Spleen (tissue), 11 donors: ENCODE results near the gene SMIM43. TPM values are rescaled to one million over a fixed set of nuclear protein-coding genes. Genes with fewer than 3 reads are reported as not detected.
"Not testable (repeated sequence)": the region's sequence is repeated elsewhere in the genome, so short reads cannot be mapped to it uniquely, and the experiment has no call there.

Experiments used
- DNase-seq: peaks from one replicate; pipeline ENCODE4 v3.0.0-alpha.2; 2020
- H3K27ac ChIP-seq, 8 donors: fragments of 200-600 bp; sonication (generic) in 7 of 8; 1 replicate in 4 of 8; 2 replicates in 4 of 8; pipeline versions ENCODE4 v1.5.0 to v1.8.0; 2016 to 2021; ENCODE audit warnings: inconsistent platforms in 4 of 8, mild to moderate bottlenecking in 4 of 8, moderate library complexity in 1 of 8
- H3K27me3 ChIP-seq, 7 donors: fragments of 200-600 bp; sonication (generic) in 6 of 7; replicated peaks in 1 of 7; 1 replicate in 4 of 7; 2 replicates in 3 of 7; pipeline versions ENCODE4 v1.5.0 to v1.8.0; 2016 to 2021; ENCODE audit warnings: inconsistent platforms in 3 of 7, mild to moderate bottlenecking in 1 of 7
- H3K36me3 ChIP-seq, 6 donors: fragments of 200-600 bp; sonication (generic) in 5 of 6; 1 replicate in 4 of 6; 2 replicates in 2 of 6; pipeline versions ENCODE4 v1.5.0 to v1.8.0; 2016 to 2021; ENCODE audit warnings: inconsistent platforms in 2 of 6
- H3K4me1 ChIP-seq, 6 donors: fragments of 200-600 bp; sonication (generic) in 5 of 6; 1 replicate in 3 of 6; 2 replicates in 3 of 6; pipeline versions ENCODE4 v1.5.0 to v1.8.0; 2016 to 2021; ENCODE audit warnings: inconsistent platforms in 3 of 6
- H3K4me3 ChIP-seq, 8 donors: fragments of 200-600 bp; sonication (generic) in 7 of 8; 1 replicate in 4 of 8; 2 replicates in 4 of 8; pipeline versions ENCODE4 v1.5.0 to v1.8.0; 2016 to 2021; ENCODE audit warnings: inconsistent platforms in 4 of 8, mild to moderate bottlenecking in 4 of 8, moderate library complexity in 2 of 8
- H3K9me3 ChIP-seq, 8 donors: fragments of 200-600 bp; sonication (generic) in 7 of 8; 1 replicate in 4 of 8; 2 replicates in 4 of 8; pipeline versions ENCODE4 v1.5.0 to v1.8.0; 2016 to 2021; ENCODE audit warnings: inconsistent platforms in 4 of 8
- POLR2A ChIP-seq, 3 donors: fragments of 450-650 bp; IDR thresholded peaks; one replicate each; pipeline ENCODE4 v1.5.1; 2017; ENCODE audit warnings: antibody characterized with exemption in 3 of 3, mild to moderate bottlenecking in 1 of 3
- POLR2AphosphoS5 ChIP-seq, 3 donors: sonication (generic); formaldehyde crosslinking; IDR thresholded peaks; one replicate each; pipeline ENCODE4 v1.5.1; 2017; ENCODE audit warnings: antibody characterized with exemption in 3 of 3
- WGBS, 5 donors: extraction: QIAGEN DNeasy Blood & Tissue Kit in 3 of 5; methylation state at CpG; one replicate each; pipeline versions ENCODE4 v1.1.5 to v1.1.7; 2013 to 2018; 5-methylcytosine and 5-hydroxymethylcytosine counted together
- intact Hi-C: fragments of 100-400 bp; cut with DNase I; formaldehyde crosslinking; loops from one replicate; pipeline ENCODE4 v1.15.0; 2023; ENCODE audit warnings: low total_unique reads
- polyA plus RNA-seq, 3 donors: library from polyadenylated mRNA; stranded (reverse); fragments of 200-250 nt; gene quantifications; one replicate each; pipeline ENCODE4 v1.2.1, GENCODE V29; 2013
- total RNA-seq, 7 donors: library from RNA; depleted of rRNA in 3 of 7; stranded (reverse); fragments of >200 nt in 3 of 7; fragmentation: NEBNext Ultra II Directional in 4 of 7; extraction: Animal tissue kit (Norgen Biotek cat#: 25700) in 4 of 7; gene quantifications; one replicate each; pipeline versions ENCODE4 v1.1.0 to v1.2.1, GENCODE V29; 2016 to 2021
- TF ChIP-seq, protein P1 (sequence below), 11 experiments: fragments of 200-600 bp in 7 of 11; fragments of 450-650 bp in 4 of 11; sonication (generic) in 4 of 11; IDR thresholded peaks in 8 of 11; conservative IDR thresholded peaks in 3 of 11; 1 replicate in 7 of 11; 2 replicates in 4 of 11; pipeline versions ENCODE4 v1.4.0 to v1.8.0; 2016 to 2021; ENCODE audit warnings: antibody characterized with exemption in 11 of 11, inconsistent platforms in 4 of 11, mild to moderate bottlenecking in 1 of 11
- donor health status: healthy with polysubstance abuse.
- donor health status: DM: no; HTN: no; CAD: no; lungs with moderate emphysema.
- donor health status: DM: no; HTN: no; CAD: no.
- donor health status: Bipolar disorder and iron deficiency.
- donor health status: healthy.
- donor health status: DM: no; HTN: no; CAD: no.
- donor health status: DM: yes; HTN: yes; CAD: no.

Gene SMIM43
- total and polyA plus RNA-seq, 10 donors: 0.13 to 1.5 (median 0.34) TPM; not detected in 4

DNA sequence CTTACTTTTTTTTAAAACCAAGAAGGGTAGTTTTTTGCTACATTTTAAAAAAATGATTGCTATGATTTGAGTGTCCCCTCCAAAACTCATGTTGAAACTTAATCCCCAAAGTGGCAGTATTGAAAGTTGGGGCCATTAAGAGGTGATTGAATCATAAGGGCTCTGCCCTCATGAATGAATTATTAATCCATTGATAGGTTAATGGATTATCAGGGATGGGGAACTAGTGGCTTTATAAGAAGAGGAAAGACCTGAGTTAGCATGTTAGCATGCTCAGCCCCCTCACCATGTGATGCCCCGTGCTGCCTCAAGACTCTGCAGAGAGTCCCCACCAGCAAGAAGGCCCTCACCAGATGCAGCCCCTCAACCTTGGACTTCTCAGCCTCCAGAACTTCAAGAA, 31.0 kb downstream of the SMIM43 start:
- H3K9me3 ChIP-seq: peaks cover 0 to 2% (median 0%) of the 10 kb centered on the region in 8 donors
- no peak overlapping the region for H3K4me3 ChIP-seq
- no peaks in the 10 kb centered on the region for H3K4me1 ChIP-seq
- H3K36me3 ChIP-seq: no peaks in the 10 kb centered on the region
- intact Hi-C loops: no loop called here
- no peak overlapping the region for H3K27ac ChIP-seq
- WGBS, 5 donors: 56 to 89% (median 76%) methylated on average over 1 of the region's 1 CpG
- peaks cover 0 to 12% (median 0%) of the 10 kb centered on the region in 7 donors for H3K27me3 ChIP-seq
- no peak for DNase-seq
- no peak for TF ChIP-seq POLR2A (IDR thresholded peaks at IDR 0.05)
- TF ChIP-seq, protein P1, sequence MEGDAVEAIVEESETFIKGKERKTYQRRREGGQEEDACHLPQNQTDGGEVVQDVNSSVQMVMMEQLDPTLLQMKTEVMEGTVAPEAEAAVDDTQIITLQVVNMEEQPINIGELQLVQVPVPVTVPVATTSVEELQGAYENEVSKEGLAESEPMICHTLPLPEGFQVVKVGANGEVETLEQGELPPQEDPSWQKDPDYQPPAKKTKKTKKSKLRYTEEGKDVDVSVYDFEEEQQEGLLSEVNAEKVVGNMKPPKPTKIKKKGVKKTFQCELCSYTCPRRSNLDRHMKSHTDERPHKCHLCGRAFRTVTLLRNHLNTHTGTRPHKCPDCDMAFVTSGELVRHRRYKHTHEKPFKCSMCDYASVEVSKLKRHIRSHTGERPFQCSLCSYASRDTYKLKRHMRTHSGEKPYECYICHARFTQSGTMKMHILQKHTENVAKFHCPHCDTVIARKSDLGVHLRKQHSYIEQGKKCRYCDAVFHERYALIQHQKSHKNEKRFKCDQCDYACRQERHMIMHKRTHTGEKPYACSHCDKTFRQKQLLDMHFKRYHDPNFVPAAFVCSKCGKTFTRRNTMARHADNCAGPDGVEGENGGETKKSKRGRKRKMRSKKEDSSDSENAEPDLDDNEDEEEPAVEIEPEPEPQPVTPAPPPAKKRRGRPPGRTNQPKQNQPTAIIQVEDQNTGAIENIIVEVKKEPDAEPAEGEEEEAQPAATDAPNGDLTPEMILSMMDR (IDR thresholded peaks at IDR 0.05 in 8 of 11, conservative IDR thresholded peaks at IDR 0.05 in 3 of 11): no peak

DNA sequence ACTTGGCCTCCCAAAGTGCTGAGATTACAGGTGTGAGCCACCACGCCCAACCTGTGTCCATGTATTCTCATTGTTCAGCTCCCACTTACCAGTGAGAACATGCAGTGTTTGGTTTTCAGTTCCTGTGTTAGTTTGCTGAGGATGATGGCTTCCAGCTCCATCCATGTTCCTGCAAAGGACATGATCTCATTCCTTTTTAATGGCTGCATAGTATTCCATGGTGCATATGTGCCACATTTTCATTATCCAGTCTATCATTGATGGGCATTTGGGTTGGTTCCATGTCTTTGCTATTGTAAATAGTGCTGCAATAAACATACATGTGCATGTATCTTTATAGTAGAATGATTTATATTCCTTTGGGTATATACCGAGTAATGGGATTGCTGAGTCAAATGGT, 35.2 kb downstream of the SMIM43 start:
- H3K4me1 ChIP-seq, H3K9me3 ChIP-seq, H3K4me3 ChIP-seq, DNase-seq, H3K36me3 ChIP-seq, H3K27ac ChIP-seq, intact Hi-C loops: not testable (repeated sequence)
- 91 to 100% (median 97%) methylated on average over 2 of the region's 2 CpGs for WGBS, 5 donors
- peaks cover 0 to 12% (median 0%) of the 10 kb centered on the region in 7 donors for H3K27me3 ChIP-seq

DNA sequence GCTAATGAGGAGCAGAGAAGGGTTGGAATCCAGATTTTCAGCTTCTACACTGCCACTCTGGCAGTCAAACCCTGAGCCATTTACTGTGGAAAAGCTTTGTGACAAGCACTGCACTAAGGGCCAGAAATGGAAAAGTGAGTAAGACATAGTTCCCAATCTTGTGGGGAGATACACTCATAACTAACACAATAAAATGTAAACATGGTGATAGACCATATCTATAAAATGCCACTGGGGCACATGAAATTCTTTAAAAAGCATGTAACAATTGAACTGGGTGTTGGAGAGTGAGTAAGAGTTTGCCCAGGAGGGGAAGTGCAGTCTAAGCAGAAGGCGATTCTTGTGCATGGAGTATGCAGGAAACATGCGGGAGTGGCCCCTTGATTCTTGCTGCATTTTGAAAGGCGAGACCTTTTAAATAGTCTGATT, 36.2 kb downstream of the SMIM43 start:
- TF ChIP-seq, protein P1 (IDR thresholded peaks at IDR 0.05 in 8 of 11, conservative IDR thresholded peaks at IDR 0.05 in 3 of 11): no peak
- TF ChIP-seq POLR2A (IDR thresholded peaks at IDR 0.05) (no peak), POLR2AphosphoS5 (IDR thresholded peaks at IDR 0.05) (no peak)
- H3K27ac ChIP-seq: no peak overlapping the region
- no peaks in the 10 kb centered on the region for H3K4me1 ChIP-seq
- H3K9me3 ChIP-seq: peaks cover 0 to 2% (median 0%) of the 10 kb centered on the region in 8 donors
- intact Hi-C loops: no loop called here
- 69 to 85% (median 78%) methylated on average over 3 of the region's 3 CpGs for WGBS, 5 donors
- no peak for DNase-seq
- H3K4me3 ChIP-seq: no peak overlapping the region
- peaks cover 0 to 12% (median 0%) of the 10 kb centered on the region in 7 donors for H3K27me3 ChIP-seq
- no peaks in the 10 kb centered on the region for H3K36me3 ChIP-seq

DNA sequence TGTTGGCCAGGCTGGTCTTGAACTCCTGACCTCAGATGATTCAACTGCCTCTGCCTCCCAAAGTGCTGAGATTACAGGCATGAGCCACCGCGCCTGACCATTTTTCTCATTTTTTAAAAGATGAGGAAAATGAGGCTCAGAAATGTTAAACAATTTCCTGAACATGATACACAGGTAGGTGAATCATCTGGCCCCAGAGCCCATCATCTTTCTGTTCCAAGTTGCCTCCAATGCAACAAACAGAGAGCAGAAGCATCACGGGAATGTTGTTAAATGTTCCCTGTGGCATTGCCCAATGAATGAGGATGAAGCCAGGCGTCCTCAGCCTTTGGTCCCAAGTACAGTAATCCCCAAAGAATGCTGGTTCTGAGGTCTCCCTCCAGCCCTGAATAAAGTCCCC, 36.9 kb downstream of the SMIM43 start:
- 79 to 94% (median 87%) methylated on average over 4 of the region's 4 CpGs for WGBS, 5 donors
- intact Hi-C loops: no loop called here
- no peak for DNase-seq
- H3K27ac ChIP-seq: no peak overlapping the region
- H3K4me1 ChIP-seq: no peaks in the 10 kb centered on the region
- peaks cover 0 to 10% (median 0%) of the 10 kb centered on the region in 7 donors for H3K27me3 ChIP-seq
- no peak overlapping the region for H3K4me3 ChIP-seq
- TF ChIP-seq, protein P1 (IDR thresholded peaks at IDR 0.05 in 8 of 11, conservative IDR thresholded peaks at IDR 0.05 in 3 of 11): no peak
- no peak for TF ChIP-seq POLR2AphosphoS5 (IDR thresholded peaks at IDR 0.05)
- no peaks in the 10 kb centered on the region for H3K36me3 ChIP-seq
- peaks cover 0 to 2% (median 0%) of the 10 kb centered on the region in 8 donors for H3K9me3 ChIP-seq
